HEK293 (cell line): ENCODE results near the gene NIPBL.

Source experiments
- CTCF ChIA-PET: fragments of 350-600 bp; formaldehyde crosslinking; extraction: SDS; loops from one replicate; lab custom pipeline; 2021; ENCODE audit warnings: antibody characterized with exemption; lab: Yijun Ruan, JAX
- POLR2A ChIA-PET: fragments of 300-600 bp; formaldehyde crosslinking; extraction: SDS; loops from one replicate; lab custom pipeline; 2020; ENCODE audit warnings: antibody characterized with exemption, inconsistent platforms; lab: Yijun Ruan, JAX
- H3K27ac ChIP-seq: fragments of 200-500 bp; sonication (Bioruptor generic); 2 replicates; pipeline ENCODE4 v1.5.1; 2014; ENCODE audit warnings: low read depth, low read length, control low read depth, inconsistent platforms; ENCODE audit errors: extremely low read depth
- H3K36me3 ChIP-seq, 2 experiments: fragments of 200-500 bp in 1 of 2; sonication (Bioruptor generic) in 1 of 2; 1 replicate in 1 of 2; 2 replicates in 1 of 2; pipeline ENCODE4 v1.5.1; 2014 to 2017; ENCODE audit warnings: inconsistent platforms in 2 of 2, low read length in 2 of 2; ENCODE audit not compliant: control insufficient read depth in 2 of 2, insufficient read depth in 1 of 2
- H3K4me1 ChIP-seq: fragments of 200-500 bp; sonication (Bioruptor generic); 2 replicates; pipeline ENCODE4 v1.5.1; 2014; ENCODE audit warnings: mild to moderate bottlenecking, low read length, inconsistent platforms; ENCODE audit not compliant: control insufficient read depth, insufficient read depth
- H3K4me3 ChIP-seq: 2 replicates; pipeline ENCODE4 v1.5.1; 2011; ENCODE audit warnings: low read depth, mild to moderate bottlenecking, control low read depth, low read length, moderate library complexity
- H3K9me3 ChIP-seq: fragments of 200-500 bp; sonication (Bioruptor generic); 2 replicates; pipeline ENCODE4 v1.5.1; 2014; ENCODE audit warnings: low read depth, low read length, inconsistent platforms; ENCODE audit not compliant: control insufficient read depth, insufficient read depth
- EGR2 ChIP-seq: fragments of 450-650 bp; formaldehyde crosslinking; IDR thresholded peaks from 2 replicates; pipeline ENCODE4 v1.5.1; 2016; ENCODE audit warnings: low read depth, missing biosample characterization, missing genetic modification characterization
- GFI1B ChIP-seq: fragments of 450-650 bp; formaldehyde crosslinking; IDR thresholded peaks from 2 replicates; pipeline ENCODE4 v1.5.1; 2016; ENCODE audit warnings: missing biosample characterization, missing genetic modification characterization
- HOXD13 ChIP-seq: sonication (generic); formaldehyde crosslinking; IDR thresholded peaks from 2 replicates; pipeline ENCODE4 v1.8.0; 2022; ENCODE audit warnings: missing genetic modification reagents, borderline replicate concordance
- MEIS1 ChIP-seq: sonication (generic); formaldehyde crosslinking; IDR thresholded peaks from 2 replicates; pipeline ENCODE4 v1.8.1; 2022; ENCODE audit warnings: missing genetic modification reagents, mild to moderate bottlenecking, borderline replicate concordance
- REST ChIP-seq: fragments of 450-650 bp; formaldehyde crosslinking; IDR thresholded peaks from 2 replicates; pipeline ENCODE4 v1.5.1; 2016; ENCODE audit warnings: missing biosample characterization, missing genetic modification characterization
- ZBTB1 ChIP-seq: fragments of 450-650 bp; formaldehyde crosslinking; IDR thresholded peaks from 2 replicates; pipeline ENCODE4 v1.5.1; 2016; ENCODE audit warnings: missing biosample characterization, missing genetic modification characterization
- ZFP3 ChIP-seq: fragments of 450-650 bp; formaldehyde crosslinking; IDR thresholded peaks from 2 replicates; pipeline ENCODE4 v1.5.1; 2016; ENCODE audit warnings: low read depth, missing biosample characterization, missing genetic modification characterization
- ZNF132 ChIP-seq: fragments of 450-650 bp; formaldehyde crosslinking; IDR thresholded peaks from 2 replicates; pipeline ENCODE4 v1.5.1; 2017; ENCODE audit warnings: missing biosample characterization, missing genetic modification characterization, borderline replicate concordance
- ZNF202 ChIP-seq: fragments of 450-650 bp; formaldehyde crosslinking; IDR thresholded peaks from 2 replicates; pipeline ENCODE4 v1.5.1; 2016; ENCODE audit warnings: missing biosample characterization, missing genetic modification characterization, borderline replicate concordance
- ZNF37A ChIP-seq: fragments of 450-650 bp; IDR thresholded peaks from 2 replicates; pipeline ENCODE4 v1.5.1; 2018; ENCODE audit warnings: missing biosample characterization, missing genetic modification characterization
- ZNF398 ChIP-seq: fragments of 450-650 bp; formaldehyde crosslinking; IDR thresholded peaks from 2 replicates; pipeline ENCODE4 v1.5.1; 2017; ENCODE audit warnings: missing biosample characterization, missing genetic modification characterization
- ZNF423 ChIP-seq: fragments of 450-650 bp; formaldehyde crosslinking; IDR thresholded peaks from 2 replicates; pipeline ENCODE4 v1.5.1; 2016; ENCODE audit warnings: missing biosample characterization, missing genetic modification characterization
- ZNF510 ChIP-seq: fragments of 450-650 bp; formaldehyde crosslinking; IDR thresholded peaks from 2 replicates; pipeline ENCODE4 v1.5.1; 2018; ENCODE audit warnings: mild to moderate bottlenecking, missing genetic modification characterization, missing biosample characterization; ENCODE audit not compliant: insufficient replicate concordance
- ZSCAN23 ChIP-seq: fragments of 450-650 bp; formaldehyde crosslinking; IDR thresholded peaks from 2 replicates; pipeline ENCODE4 v1.5.1; 2016; ENCODE audit warnings: missing biosample characterization, missing genetic modification characterization
- ZSCAN30 ChIP-seq: fragments of 450-650 bp; IDR thresholded peaks from 2 replicates; pipeline ENCODE4 v1.5.1; 2018; ENCODE audit warnings: missing biosample characterization, mild to moderate bottlenecking, missing genetic modification characterization, moderate library complexity
- TF ChIP-seq, protein P1 (sequence below): fragments of 450-650 bp; formaldehyde crosslinking; IDR thresholded peaks from 2 replicates; pipeline ENCODE4 v1.5.1; 2017; ENCODE audit warnings: missing biosample characterization, missing genetic modification characterization
- TF ChIP-seq, protein P2 (sequence below): fragments of 450-650 bp; formaldehyde crosslinking; IDR thresholded peaks from 2 replicates; pipeline ENCODE4 v1.5.1; 2016; ENCODE audit warnings: missing biosample characterization, missing genetic modification characterization
- TF ChIP-seq, protein P3 (sequence below): fragments of 450-650 bp; formaldehyde crosslinking; IDR thresholded peaks from 2 replicates; pipeline ENCODE4 v1.5.1; 2017; ENCODE audit warnings: missing biosample characterization, missing genetic modification characterization
- TF ChIP-seq, protein P4 (sequence below): fragments of 450-650 bp; formaldehyde crosslinking; IDR thresholded peaks from 2 replicates; pipeline ENCODE4 v1.5.1; 2016; ENCODE audit warnings: missing biosample characterization, missing genetic modification characterization, low read depth

Gene NIPBL

DNA sequence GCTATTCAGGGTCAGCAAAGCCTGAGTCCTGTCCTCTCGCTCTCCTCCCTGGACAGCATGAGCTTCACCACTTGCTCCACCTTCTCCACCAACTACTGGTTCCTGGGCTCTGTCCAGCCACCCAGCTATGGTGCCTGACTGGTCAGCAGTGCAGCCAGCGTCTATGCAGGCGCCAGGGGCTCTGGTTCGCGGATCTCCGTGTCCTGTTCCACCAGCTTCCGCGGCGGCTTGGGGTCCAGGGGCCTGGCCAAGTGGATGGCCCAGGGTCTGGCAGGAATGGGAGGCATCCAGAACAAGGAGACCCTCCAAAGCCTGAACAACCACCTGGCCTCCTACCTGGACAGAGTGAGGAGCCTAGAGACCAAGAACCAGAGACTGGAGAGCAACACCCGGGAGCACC, 8.6 kb downstream of the NIPBL start:
- Histone ChIP-seq H3K4me1 (peaks cover 20% of the 10 kb centered on the region), H3K4me3 (no peak overlapping the region), H3K36me3 (peaks cover 0 to 10% of the 10 kb centered on the region in 2 experiments; a peak in 1 of 3 replicates), H3K27ac (no peak overlapping the region), H3K9me3 (no peaks in the 10 kb centered on the region)
- ChIA-PET CTCF (interaction anchor here (1.3 kb wide), 1 partner anchor 61 kb away, joined by 3 read pairs; no protein-coding TSS in a partner anchor), POLR2A (no interaction called here)
- TF ChIP-seq EGR2 (no peak), ZSCAN30 (tag by site-specific recombination) (no peak), MEIS1 (CRISPR knock-in tag) (no peak), ZNF423 (tag by site-specific recombination) (no peak), ZNF37A (tag by site-specific recombination) (no peak), HOXD13 (CRISPR knock-in tag) (no peak), GFI1B (tag by site-specific recombination) (no peak), ZNF202 (tag by site-specific recombination) (peak; percentile 36; the same call in 1 of the 2 replicates), ZSCAN23 (no peak), REST (tag by site-specific recombination) (0 out of 2 replicates have a peak, but pooled peaks have one; percentile 39)

DNA sequence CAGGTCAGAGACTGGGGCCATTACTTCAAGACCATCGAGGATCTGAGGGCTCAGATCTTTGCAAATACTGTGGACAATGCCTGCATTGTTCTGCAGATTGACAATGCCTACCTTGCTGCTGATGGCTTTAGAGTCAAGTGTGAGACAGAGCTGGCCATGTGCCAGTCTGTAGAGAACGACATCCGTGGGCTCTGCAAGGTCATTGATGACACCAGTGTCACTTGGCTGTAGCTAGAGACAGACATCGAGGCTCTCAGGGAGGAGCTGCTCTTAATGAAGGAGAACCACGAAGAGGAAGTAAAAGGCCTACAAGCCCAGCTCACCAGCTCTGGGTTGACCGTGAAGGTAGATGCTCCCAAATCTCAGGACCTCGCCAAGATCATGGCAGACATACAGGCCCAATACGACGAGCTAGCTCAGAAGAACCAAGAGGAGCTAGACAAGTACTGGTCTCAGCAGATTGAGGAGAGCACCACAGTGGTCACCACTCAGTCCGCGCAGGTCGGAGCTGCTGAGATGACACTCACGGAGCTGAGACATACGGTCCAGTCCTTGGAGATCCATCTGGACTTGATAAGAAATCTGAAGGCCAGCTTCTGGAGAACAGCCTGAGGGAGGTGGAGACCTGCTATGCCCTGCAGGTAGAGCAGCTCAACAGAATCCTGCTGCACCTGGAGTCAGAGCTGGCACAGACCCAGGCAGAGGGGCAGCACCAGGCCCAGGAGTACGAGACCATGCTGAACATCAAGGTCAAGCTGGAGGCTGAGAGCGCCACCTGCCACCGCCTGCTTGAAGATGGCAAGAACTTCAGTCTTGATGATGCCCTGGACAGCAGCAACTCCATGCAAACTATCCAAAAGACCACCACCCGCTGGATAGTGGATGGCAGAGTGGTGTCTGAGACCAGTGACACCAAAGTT, 9.3 kb downstream of the NIPBL start:
- peaks cover 0 to 10% of the 10 kb centered on the region in 2 experiments; a peak in 1 of 3 replicates for H3K36me3 ChIP-seq
- POLR2A ChIA-PET, result no interaction called here
- peaks cover 14% of the 10 kb centered on the region for H3K4me1 ChIP-seq
- no peaks in the 10 kb centered on the region for H3K9me3 ChIP-seq
- H3K27ac ChIP-seq, result no peak overlapping the region
- H3K4me3 ChIP-seq, result no peak overlapping the region
- CTCF ChIA-PET, result interaction anchor here (0.9 to 1.0 kb wide), 2 partner anchors 9 to 16 kb away, joined by 3 to 4 read pairs; no protein-coding TSS in a partner anchor
- TF ChIP-seq ZNF132 (tag by site-specific recombination), result no peak
- TF ChIP-seq ZNF510 (tag by site-specific recombination), result no peak
- no peak for TF ChIP-seq ZBTB1 (tag by site-specific recombination)
- TF ChIP-seq, protein P1, sequence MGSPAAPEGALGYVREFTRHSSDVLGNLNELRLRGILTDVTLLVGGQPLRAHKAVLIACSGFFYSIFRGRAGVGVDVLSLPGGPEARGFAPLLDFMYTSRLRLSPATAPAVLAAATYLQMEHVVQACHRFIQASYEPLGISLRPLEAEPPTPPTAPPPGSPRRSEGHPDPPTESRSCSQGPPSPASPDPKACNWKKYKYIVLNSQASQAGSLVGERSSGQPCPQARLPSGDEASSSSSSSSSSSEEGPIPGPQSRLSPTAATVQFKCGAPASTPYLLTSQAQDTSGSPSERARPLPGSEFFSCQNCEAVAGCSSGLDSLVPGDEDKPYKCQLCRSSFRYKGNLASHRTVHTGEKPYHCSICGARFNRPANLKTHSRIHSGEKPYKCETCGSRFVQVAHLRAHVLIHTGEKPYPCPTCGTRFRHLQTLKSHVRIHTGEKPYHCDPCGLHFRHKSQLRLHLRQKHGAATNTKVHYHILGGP (tag by site-specific recombination), result no peak
- TF ChIP-seq, protein P2, sequence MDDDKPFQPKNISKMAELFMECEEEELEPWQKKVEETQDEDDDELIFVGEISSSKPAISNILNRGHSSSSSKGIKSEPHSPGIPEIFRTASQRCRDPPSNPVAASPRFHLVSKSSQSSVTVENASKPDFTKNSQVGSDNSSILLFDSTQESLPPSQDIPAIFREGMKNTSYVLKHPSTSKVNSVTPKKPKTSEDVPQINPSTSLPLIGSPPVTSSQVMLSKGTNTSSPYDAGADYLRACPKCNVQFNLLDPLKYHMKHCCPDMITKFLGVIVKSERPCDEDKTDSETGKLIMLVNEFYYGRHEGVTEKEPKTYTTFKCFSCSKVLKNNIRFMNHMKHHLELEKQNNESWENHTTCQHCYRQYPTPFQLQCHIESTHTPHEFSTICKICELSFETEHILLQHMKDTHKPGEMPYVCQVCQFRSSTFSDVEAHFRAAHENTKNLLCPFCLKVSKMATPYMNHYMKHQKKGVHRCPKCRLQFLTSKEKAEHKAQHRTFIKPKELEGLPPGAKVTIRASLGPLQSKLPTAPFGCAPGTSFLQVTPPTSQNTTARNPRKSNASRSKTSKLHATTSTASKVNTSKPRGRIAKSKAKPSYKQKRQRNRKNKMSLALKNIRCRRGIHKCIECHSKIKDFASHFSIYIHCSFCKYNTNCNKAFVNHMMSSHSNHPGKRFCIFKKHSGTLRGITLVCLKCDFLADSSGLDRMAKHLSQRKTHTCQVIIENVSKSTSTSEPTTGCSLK, result no peak
- no peak for TF ChIP-seq ZNF202 (tag by site-specific recombination)
- TF ChIP-seq, protein P3, sequence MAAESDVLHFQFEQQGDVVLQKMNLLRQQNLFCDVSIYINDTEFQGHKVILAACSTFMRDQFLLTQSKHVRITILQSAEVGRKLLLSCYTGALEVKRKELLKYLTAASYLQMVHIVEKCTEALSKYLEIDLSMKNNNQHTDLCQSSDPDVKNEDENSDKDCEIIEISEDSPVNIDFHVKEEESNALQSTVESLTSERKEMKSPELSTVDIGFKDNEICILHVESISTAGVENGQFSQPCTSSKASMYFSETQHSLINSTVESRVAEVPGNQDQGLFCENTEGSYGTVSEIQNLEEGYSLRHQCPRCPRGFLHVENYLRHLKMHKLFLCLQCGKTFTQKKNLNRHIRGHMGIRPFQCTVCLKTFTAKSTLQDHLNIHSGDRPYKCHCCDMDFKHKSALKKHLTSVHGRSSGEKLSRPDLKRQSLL (tag by site-specific recombination), result no peak
- no peak for TF ChIP-seq ZFP3 (tag by site-specific recombination)
- TF ChIP-seq, protein P4, sequence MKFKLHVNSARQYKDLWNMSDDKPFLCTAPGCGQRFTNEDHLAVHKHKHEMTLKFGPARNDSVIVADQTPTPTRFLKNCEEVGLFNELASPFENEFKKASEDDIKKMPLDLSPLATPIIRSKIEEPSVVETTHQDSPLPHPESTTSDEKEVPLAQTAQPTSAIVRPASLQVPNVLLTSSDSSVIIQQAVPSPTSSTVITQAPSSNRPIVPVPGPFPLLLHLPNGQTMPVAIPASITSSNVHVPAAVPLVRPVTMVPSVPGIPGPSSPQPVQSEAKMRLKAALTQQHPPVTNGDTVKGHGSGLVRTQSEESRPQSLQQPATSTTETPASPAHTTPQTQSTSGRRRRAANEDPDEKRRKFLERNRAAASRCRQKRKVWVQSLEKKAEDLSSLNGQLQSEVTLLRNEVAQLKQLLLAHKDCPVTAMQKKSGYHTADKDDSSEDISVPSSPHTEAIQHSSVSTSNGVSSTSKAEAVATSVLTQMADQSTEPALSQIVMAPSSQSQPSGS (tag by site-specific recombination), result no peak
- TF ChIP-seq ZNF398 (tag by site-specific recombination), result no peak
